Muscle of arm (tissue), 12 donors: ENCODE results near the gene LELP1. TPM values are rescaled to one million over a fixed set of nuclear protein-coding genes. Genes with fewer than 3 reads are reported as not detected.
A peak's percentile ranks its signal among the peaks of the same experiment; 100 is the strongest.
"Not testable (repeated sequence)": the region's sequence is repeated elsewhere in the genome, so short reads cannot be mapped to it uniquely, and the experiment has no call there.

Experiments
- DNase-seq: peaks from one replicate; pipeline ENCODE4 v3.0.0-alpha.2; 2013
- polyA plus RNA-seq, 12 donors: library from polyadenylated mRNA; unstranded; fragments of 120-200 nt; gene quantifications; one replicate each; pipeline ENCODE4 v1.2.1, GENCODE V29; 2013; ENCODE audit not compliant: insufficient read length in 12 of 12

LELP1 gene
- polyA plus RNA-seq, 12 donors: not detected

DNA sequence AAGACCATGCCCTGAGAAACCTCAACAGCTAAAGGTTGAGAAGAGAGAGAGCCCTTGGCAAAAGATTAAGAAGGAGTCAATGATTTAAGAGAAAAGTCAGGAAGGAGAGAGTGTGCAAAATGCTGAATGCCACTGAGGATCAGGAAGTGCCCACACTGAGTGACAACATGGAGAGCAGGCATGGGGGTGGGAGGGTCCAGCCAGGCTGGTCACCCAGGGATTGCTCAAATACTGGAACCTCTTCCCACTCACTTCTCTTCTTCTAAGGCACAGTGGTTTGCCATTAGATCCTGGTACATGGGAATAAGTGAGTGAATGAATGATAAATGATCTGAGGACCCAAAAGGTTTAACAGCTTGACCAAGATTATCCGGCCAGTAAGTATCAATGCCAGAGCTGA is 25.3 kb downstream of the LELP1 start:
- DNase-seq: no peak

DNA sequence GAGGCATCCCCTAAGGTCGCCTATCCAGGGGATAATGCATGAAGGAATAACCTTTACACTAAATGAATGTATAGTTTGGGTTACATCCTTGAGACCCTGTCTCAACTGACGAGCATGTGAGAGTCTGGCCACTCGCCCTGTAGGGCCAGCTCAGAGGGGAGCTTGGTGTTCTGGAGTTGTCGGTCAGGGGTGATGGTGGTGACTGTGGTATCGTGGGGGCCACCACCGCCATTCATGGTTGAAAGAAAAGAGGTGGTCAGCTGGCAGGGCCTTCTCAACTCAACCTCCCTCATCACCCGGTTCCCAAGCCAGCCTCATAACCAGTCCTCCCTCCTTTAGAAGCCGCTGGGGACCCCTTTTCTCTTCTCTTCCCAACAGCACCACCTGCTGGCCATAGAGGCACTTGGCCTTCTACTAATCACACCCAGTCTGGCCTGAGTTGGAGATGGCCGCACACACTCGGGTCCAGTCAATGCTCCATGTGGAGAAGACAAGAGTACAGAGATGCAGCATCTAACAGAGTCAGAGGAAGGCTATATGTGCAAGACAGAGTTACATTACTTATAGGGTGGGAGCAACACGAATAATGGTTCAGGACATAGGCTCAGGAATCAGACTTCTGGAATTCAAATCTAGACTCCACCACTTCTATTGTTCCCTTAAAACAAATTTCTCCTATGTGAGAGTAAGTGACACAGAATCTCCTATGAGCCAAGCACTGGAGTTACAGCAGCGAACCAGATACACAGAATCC is 26.0 kb downstream of the LELP1 start:
- DNase-seq: not testable (repeated sequence)

- DNase-seq: no peak
Observed at GRCh38 chr1:153231363-153231762, 28.1 kb downstream of the LELP1 start.

DNA sequence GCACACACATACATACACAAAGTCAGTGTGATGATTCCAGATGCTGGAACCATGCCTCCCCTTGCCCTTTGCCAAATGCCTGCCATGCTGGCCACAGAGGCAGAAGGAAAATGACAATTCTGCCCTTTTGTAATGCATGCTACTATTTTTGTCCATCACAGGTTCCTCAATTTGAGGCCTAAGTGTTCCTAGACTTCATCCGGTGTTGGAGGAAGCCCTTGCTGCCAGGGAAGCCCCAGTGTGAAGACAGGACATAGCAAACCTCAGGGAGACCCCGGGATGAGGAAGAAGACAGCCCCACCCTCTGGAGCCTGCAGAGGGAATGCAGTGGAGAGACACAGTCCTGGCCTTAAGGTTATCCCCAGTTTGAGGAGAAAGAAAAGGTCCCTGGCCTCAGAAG is 28.6 kb downstream of the LELP1 start:
- no peak for DNase-seq

- no peak for DNase-seq
Observed at GRCh38 chr1:153232553-153232952, 29.3 kb downstream of the LELP1 start.

DNA sequence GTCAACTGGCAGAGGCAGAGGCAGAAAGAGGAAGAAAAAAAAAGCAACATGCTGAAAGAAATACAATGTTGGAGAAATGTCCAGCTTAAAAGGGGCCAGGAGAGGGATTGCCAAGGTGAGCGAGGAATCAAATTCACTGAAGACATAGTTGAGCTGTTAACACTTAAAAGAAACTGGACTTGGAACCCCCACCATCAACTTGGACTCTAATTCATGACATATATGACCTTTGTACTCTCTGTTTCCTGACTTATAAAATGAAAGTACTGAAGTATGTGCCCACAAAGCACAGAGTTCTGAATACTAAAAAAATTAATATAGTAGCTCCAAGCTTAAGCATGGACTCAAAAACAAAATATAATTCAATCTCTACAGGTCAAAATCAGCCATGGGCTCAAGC is 30.2 kb downstream of the LELP1 start:
- DNase-seq: no peak

DNA sequence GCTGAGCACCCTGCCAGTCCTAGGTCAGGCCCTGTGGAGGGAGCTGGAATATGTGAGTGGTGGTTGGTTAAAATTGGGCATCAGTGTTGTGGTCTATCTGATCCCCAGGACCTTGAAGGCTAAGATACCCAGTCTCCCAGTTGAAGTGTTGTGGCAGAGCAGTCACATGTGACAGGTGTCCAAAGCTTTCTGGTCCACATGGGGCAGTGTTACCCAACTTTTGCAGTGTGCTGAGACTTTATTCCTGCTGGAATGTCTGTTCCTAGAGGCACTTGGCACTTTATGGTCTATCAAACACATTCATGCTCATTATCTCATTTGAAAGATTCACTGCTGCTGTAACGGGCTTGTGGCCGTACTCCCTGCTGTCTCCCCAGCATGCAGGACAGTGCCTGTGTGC is 35.3 kb downstream of the LELP1 start:
- no peak for DNase-seq

- DNase-seq: no peak
Observed at GRCh38 chr1:153242160-153242559, 38.9 kb downstream of the LELP1 start.

DNA sequence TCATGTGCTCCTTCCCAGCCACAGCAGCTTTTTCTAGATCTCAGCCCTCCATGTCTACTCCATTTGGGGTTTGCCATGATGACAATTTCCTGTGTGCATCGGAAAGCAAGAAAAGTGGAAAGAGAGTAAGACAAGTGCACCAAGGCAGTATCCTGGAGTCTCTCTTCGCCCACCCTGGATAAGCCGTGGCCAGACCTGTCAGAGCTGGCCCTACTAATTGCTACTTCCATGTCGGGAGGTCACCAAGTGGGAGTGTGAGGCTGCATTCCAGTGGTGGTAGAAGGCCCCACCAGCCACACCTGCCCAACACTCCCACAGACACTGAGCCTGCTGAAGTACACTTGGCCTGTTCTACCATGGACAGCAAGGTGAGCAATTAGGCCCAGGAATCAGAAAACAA is 42.2 kb downstream of the LELP1 start:
- no peak for DNase-seq

DNA sequence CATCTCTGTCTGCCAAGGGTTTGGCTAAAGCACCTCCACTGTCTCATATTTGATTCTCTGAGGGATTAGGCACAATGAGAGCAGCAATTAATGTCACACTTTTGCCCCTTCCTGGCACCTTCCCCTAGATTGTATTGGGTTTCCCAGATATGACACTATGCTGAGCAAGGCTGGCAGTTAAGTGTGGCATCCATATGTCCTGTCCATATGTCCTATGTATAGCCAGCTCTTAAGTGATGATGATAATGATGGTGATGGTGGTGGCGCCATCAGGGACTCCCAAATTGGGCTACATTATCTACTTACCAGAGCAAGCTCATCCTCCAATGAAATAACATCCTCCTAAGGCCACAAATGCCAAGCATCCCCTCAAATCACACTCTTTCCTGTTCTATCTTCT is 42.8 kb downstream of the LELP1 start:
- DNase-seq: no peak

GRCh38 chr1:153246825-153247224 is 43.6 kb downstream of the LELP1 start:
- no peak for DNase-seq

GRCh38 chr1:153248176-153248879 is 45.1 kb downstream of the LELP1 start:
- DNase-seq: no peak

GRCh38 chr1:153250166-153250565 is 46.9 kb downstream of the LELP1 start:
- peak; percentile 73 for DNase-seq

DNA sequence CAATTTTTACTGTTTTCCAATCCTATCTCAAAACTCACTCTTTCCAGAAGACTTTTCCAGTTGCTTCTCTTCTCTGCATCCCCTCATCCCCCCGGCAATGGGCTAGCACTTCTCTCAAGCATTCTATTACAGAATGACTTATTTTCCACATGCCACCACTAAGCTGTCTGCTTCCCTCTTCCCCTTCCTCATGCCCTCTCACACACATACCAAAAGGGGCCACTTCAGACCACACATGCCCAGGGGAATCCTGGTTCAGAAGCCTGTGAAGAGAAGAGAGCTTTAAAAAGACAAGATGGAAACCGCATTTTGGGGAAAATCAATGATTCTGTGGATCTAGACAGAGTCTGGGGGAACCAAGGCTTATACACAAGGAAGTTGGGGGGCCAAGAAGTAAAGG is 47.9 kb downstream of the LELP1 start:
- no peak for DNase-seq

DNA sequence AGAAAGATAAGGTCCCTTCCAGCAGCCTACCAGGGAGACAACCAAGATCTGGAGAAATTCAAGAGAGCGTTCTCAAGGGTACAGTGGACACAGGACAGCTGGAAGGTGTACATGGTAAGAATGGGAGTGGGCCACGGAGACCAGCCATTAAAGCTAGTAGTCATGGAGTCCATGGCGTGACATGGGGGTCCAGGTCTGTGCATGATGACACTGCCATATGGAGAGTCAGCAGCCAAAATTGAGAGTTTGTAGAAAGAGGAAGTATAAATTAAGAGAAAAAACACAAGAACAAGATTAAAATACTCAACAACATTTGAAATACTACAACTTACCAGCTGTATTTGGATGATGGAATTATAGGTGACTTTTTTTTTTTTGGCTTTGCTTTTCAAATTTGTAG is 48.3 kb downstream of the LELP1 start:
- no peak for DNase-seq

- no peak for DNase-seq
Observed at GRCh38 chr1:153251988-153252387, 48.8 kb downstream of the LELP1 start.

DNA sequence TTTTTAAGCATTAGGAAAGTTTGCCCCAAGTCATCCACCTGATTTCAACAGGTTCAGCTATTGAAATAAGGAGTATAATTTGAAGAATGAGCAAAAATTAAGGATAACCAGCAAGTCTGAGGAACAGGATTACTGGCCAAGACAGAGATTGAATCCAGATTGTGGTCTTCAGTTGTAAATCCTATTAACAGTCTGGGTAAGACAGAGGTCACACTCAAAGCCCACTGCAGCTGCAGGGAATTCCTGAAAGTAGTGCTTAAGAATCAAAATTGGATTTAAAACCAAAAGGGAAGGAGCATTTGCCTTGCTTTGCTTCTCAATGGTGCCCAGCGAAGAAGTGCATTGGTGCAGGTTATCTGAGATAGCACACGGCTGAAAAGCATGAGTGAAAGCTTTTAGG is 49.8 kb downstream of the LELP1 start:
- no peak for DNase-seq

DNA sequence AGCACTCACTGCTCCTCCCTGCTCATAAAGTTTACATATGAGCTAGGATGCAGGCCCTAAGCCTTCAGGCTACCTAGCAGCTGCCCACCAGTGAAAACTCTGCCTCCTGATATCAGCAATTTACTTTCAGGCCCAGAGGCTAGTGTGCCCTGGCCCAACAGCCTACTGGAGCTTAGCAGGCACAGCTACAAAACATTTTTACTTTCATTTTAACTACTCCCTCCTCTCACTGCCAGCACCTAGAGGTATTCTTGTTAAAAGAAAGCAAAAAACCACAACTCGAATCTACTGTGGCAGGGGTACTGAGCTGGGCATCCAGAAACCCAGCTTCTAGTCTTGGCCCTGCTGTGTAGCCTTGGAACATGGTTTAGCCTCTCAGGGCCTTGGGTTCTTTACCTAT is 50.5 kb downstream of the LELP1 start:
- DNase-seq: no peak

Other genes with a start within 250 kb of the LELP1 start
- gene SPRR4, start 232.8 kb upstream of the LELP1 start, polyA plus RNA-seq: not detected
- gene SPRR1A, start 219.3 kb upstream of the LELP1 start, polyA plus RNA-seq: 1 to 10 TPM in 3 of 12 donors, not detected in 9; 1.5 to 3.9 (median 2.0) TPM
- 100 to 1,000 TPM in 1 of 12 donors, 10 to 100 TPM in 2, 1 to 10 TPM in 1, under 1 TPM in 1, not detected in 7; 0.97 to 142 (median 41.0) TPM for gene SPRR3, start 201.7 kb upstream of the LELP1 start, polyA plus RNA-seq
- 10 to 100 TPM in 1 of 12 donors, 1 to 10 TPM in 2, not detected in 9; 4.0 to 32.6 (median 8.2) TPM for gene SPRR1B, start 172.2 kb upstream of the LELP1 start, polyA plus RNA-seq
- gene SPRR2D, start 162.3 kb upstream of the LELP1 start, polyA plus RNA-seq: under 1 TPM in 1 of 12 donors, not detected in 11; 0.76 TPM
- under 1 TPM in 1 of 12 donors, not detected in 11; 0.59 TPM for gene SPRR2A, start 145.9 kb upstream of the LELP1 start, polyA plus RNA-seq
- under 1 TPM in 1 of 12 donors, not detected in 11; 0.34 TPM for gene SPRR2B, start 131.8 kb upstream of the LELP1 start, polyA plus RNA-seq
- gene SPRR2E, start 108.9 kb upstream of the LELP1 start, polyA plus RNA-seq: not detected
- under 1 TPM in 2 of 12 donors, not detected in 10; 0.32 to 0.36 TPM for gene SPRR2F, start 89.9 kb upstream of the LELP1 start, polyA plus RNA-seq
- not detected for gene SPRR2G, start 52.5 kb upstream of the LELP1 start, polyA plus RNA-seq
- not detected for gene PRR9, start 14.2 kb downstream of the LELP1 start, polyA plus RNA-seq
- not detected for gene LORICRIN, start 56.3 kb downstream of the LELP1 start, polyA plus RNA-seq
- gene PGLYRP3, start 109.5 kb downstream of the LELP1 start, polyA plus RNA-seq: 1 to 10 TPM in 1 of 12 donors, under 1 TPM in 2, not detected in 9; 0.90 to 2.2 (median 0.94) TPM
- 1 to 10 TPM in 3 of 12 donors, not detected in 9; 1.9 to 5.6 (median 1.9) TPM for gene PGLYRP4, start 145.4 kb downstream of the LELP1 start, polyA plus RNA-seq
- 100 to 1,000 TPM in 1 of 12 donors, 10 to 100 TPM in 10, not detected in 1; 10.3 to 200 (median 21.0) TPM for gene S100A9, start 154.4 kb downstream of the LELP1 start, polyA plus RNA-seq
- gene S100A12, start 172.2 kb downstream of the LELP1 start, polyA plus RNA-seq: 10 to 100 TPM in 1 of 12 donors, 1 to 10 TPM in 5, under 1 TPM in 4, not detected in 2; 0.53 to 14.5 (median 1.2) TPM
- 10 to 100 TPM in 6 of 12 donors, 1 to 10 TPM in 4, not detected in 2; 6.5 to 52.7 (median 11.1) TPM for gene S100A8, start 187.6 kb downstream of the LELP1 start, polyA plus RNA-seq
- not detected for gene S100A7A, start 213.1 kb downstream of the LELP1 start, polyA plus RNA-seq